ENCODE measurements around the gene PSMC4. TPM values are rescaled to one million over a fixed set of nuclear protein-coding genes. Genes with fewer than 3 reads are reported as not detected.

PSMC4 gene
- total RNA-seq, 1 donor: 85.2 TPM

GRCh38 chr19:39941615-39942365 lies 29.2 kb upstream of the PSMC4 start:
- DNase-seq (ENCODE audit: low read depth): no peak
- no peak overlapping the region for H3K4me3 ChIP-seq (ENCODE audit: low read depth, low read length)
- TF ChIP-seq CTCF (IDR thresholded peaks at IDR 0.05; ENCODE audit: insufficient read depth, low read length): no peak

GRCh38 chr19:39942366-39942730 lies 28.6 kb upstream of the PSMC4 start:
- DNase-seq (ENCODE audit: low read depth): no peak
- TF ChIP-seq CTCF (IDR thresholded peaks at IDR 0.05; ENCODE audit: insufficient read depth, low read length): no peak
- H3K4me3 ChIP-seq (ENCODE audit: low read depth, low read length): no peak overlapping the region

- no peak for DNase-seq (ENCODE audit: low read depth)
- H3K4me3 ChIP-seq (ENCODE audit: low read depth, low read length): no peak overlapping the region
- TF ChIP-seq CTCF (IDR thresholded peaks at IDR 0.05; ENCODE audit: insufficient read depth, low read length): no peak
Measured at GRCh38 chr19:39943586-39943985, 27.4 kb upstream of the PSMC4 start.

GRCh38 chr19:39946532-39946931 lies 24.4 kb upstream of the PSMC4 start:
- no peak for DNase-seq (ENCODE audit: low read depth)
- H3K4me3 ChIP-seq (ENCODE audit: low read depth, low read length): no peak overlapping the region
- TF ChIP-seq CTCF (IDR thresholded peaks at IDR 0.05; ENCODE audit: insufficient read depth, low read length): no peak

GRCh38 chr19:39949026-39949747 lies 21.8 kb upstream of the PSMC4 start:
- TF ChIP-seq CTCF (IDR thresholded peaks at IDR 0.05; ENCODE audit: insufficient read depth, low read length): no peak
- no peak overlapping the region for H3K4me3 ChIP-seq (ENCODE audit: low read depth, low read length)
- DNase-seq (ENCODE audit: low read depth): no peak

GRCh38 chr19:39951065-39951650 lies 19.8 kb upstream of the PSMC4 start:
- H3K4me3 ChIP-seq (ENCODE audit: low read depth, low read length): no peak overlapping the region
- no peak for TF ChIP-seq CTCF (IDR thresholded peaks at IDR 0.05; ENCODE audit: insufficient read depth, low read length)
- no peak for DNase-seq (ENCODE audit: low read depth)
